HG03460 (cell line): ENCODE data around the gene USP40.
"Not testable (repeated sequence)": the region's sequence is repeated elsewhere in the genome, so short reads cannot be mapped to it uniquely, and the experiment has no call there.

ENCODE experiments used
- ATAC-seq: cut with Tn5 transposase; IDR thresholded peaks from one replicate; pipeline ENCODE4 v1.9.1; 2021; ENCODE audit not compliant: unreplicated experiment

The USP40 gene

GRCh38 chr2:233566141-233566956 lies at the start of gene USP40:
TSS of gene USP40 (minus strand) at chr2:233566782. CDS start at chr2:233565554, 1,228 bp downstream.
- peak; percentile 77 for ATAC-seq

GRCh38 chr2:233611284-233611683 lies 44.7 kb upstream of the USP40 start:
- ATAC-seq: no peak

GRCh38 chr2:233605680-233606079 lies 39.1 kb upstream of the USP40 start:
- no peak for ATAC-seq

DNA sequence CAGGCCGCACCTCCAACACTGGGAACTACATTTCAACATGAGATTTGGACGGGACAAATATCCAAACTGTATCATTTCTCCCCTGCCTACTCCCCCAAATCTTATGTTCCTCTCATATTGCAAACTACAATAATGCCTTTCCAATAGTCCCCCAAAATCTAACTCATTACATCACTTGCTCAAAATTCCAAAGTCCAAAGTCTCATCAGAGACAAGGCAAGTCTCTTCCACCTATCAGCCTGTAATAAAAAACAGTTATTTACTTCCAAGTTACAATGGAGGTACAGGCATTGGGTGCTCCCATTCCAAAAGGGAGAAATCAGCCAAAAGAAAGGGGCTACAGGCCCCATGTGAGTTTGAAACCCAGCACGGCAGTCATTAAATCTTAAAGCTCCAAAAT lies 38.2 kb upstream of the USP40 start:
- ATAC-seq: no peak

GRCh38 chr2:233603520-233603919 lies 36.9 kb upstream of the USP40 start:
- no peak for ATAC-seq

DNA sequence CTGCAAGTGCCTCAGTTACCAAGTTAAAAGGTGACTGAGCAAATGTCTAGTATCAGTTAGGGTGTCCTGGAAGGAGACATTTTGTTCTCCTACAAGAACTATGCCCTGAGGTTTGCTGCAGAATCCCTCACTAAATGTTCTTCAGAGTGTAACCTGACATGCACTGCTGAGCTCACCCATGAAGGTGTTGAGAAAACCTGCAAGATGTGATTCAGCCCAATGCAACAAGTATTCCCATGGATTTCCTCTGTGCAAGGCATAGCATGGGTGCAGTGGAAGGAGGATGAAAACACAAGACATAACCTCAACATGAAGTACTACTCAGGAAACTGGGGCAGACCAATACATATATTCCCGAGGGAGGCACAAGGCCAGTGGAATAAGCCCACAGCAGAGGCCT lies 35.5 kb upstream of the USP40 start:
- no peak for ATAC-seq

DNA sequence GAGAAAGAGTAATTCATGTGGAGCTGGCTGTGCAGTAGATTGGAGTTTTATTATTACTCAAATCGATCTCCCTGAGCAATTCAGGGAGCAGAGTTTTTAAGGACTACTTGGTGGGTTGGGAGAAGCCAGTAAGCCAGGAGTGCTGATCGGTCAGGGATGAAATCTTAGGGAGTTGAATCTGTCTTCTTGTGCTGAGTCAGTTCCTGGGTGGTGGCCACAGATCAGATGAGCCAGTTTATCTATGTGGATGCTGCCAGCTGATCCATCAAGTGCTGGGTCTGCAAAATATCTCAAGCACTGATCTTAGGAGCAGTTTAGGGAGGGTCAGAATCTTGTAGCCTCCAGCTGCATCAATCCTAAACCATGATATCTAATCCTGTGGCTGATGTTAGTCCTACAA lies 33.8 kb upstream of the USP40 start:
- ATAC-seq: no peak

GRCh38 chr2:233598952-233599351 lies 32.4 kb upstream of the USP40 start:
- no peak for ATAC-seq

DNA sequence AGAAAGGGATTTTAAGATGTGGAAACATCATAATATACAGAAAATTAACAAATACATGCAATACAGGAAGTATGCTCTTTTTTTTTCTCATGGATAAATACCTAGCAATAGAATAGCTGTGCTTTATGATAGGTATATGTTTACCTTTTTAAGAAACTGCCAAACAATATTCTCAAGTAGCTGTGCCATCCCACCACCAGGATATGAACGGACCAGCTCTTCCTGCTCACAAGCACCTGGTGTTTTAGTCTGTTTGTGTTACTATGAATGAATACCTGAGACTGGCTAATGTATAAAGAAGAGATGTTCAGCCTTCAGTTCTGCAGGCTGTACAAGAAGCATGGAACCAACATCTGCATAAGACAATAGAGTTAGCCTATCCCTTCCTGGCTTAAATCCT lies 30.9 kb upstream of the USP40 start:
- ATAC-seq: no peak

DNA sequence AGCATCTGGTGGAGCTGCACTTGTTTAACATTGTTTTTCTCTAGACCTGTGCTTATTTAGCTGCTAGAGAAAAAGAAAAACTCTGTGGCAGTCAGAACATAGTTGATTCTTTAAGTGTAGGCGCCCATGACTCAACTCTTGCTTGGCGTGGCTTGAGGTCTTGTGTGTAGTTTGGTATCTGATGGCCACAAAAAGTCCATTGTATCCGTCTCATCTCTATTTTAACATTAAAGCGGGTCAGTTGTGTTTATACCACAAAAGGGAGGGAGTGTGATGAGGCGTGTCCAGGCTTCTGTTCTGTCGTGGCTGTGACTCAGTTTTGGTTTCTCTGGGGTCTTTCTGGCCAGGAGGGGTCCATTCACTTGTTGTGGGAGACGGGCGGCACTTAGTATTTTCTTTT lies 26.6 kb upstream of the USP40 start:
- no peak for ATAC-seq

GRCh38 chr2:233592706-233593105 lies 26.1 kb upstream of the USP40 start:
- not testable (repeated sequence) for ATAC-seq

- ATAC-seq: no peak
Observed at GRCh38 chr2:233588400-233588799, 21.8 kb upstream of the USP40 start.

GRCh38 chr2:233584210-233584609 lies 17.6 kb upstream of the USP40 start:
- no peak for ATAC-seq

GRCh38 chr2:233583217-233583965 lies 16.8 kb upstream of the USP40 start:
- ATAC-seq: not testable (repeated sequence)

DNA sequence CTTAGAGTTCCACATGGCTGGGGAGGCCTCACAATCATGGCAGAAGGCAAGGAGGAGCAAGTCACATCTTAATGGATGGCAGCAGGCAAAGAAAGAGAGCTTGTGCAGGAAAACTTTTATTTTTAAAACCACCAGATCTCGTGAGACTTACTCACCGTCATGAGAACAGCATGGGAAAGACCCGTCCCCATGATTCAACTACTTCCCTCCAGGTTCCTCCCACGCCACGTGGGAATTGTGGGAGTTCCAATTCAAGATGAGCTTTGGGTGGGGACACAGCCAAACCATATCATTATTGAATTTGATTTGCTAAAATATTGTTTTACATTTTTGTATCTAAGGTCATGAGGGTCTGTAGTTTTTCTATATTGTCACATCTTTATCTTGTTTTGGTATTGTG lies 10.8 kb upstream of the USP40 start:
- not testable (repeated sequence) for ATAC-seq

DNA sequence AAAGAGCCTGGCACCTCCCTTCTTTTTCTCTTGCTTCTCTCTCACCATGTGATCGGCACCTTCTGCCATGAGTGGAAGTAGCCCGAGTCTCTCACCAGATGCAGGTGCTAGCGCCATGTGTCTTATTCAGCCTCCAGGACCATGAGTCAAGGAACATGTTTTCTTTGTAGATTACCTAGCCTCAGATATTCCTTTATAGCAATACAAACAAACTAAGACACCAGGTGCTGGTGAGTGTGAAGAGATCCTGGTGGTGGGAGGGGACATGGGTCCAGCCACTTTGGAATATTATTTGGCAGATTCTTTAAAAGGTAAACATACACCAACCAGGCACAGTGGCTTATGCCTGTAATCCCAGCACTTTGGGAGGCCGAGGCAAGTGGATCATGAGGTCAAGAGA lies 5.9 kb upstream of the USP40 start:
- no peak for ATAC-seq

GRCh38 chr2:233571462-233571861 lies 4.9 kb upstream of the USP40 start:
- no peak for ATAC-seq

- ATAC-seq: no peak
Observed at GRCh38 chr2:233571001-233571400, 4.4 kb upstream of the USP40 start.

GRCh38 chr2:233565685-233566140 lies 869 bp downstream of the USP40 start:
- peak; percentile 11 for ATAC-seq

GRCh38 chr2:233563663-233564430 lies 2.7 kb downstream of the USP40 start:
- no peak for ATAC-seq
